ENCODE data around the gene FSTL4. TPM values are rescaled to one million over a fixed set of nuclear protein-coding genes. Genes with fewer than 3 reads are reported as not detected.

The FSTL4 gene
- polyA plus RNA-seq, 1 donor from 2014 or later = 0.57 TPM

GRCh38 chr5:133246376-133247150, 365.8 kb downstream of the FSTL4 start:
- Histone ChIP-seq H3K36me3 (ENCODE audit: insufficient read depth, low read length) (no peaks in the 10 kb centered on the region), H4K20me1 (ENCODE audit: insufficient read depth) (no peaks in the 10 kb centered on the region), H3K27me3 (ENCODE audit: insufficient read depth, low read depth, low read length) (no peaks in the 10 kb centered on the region), H3K79me2 (replicated peaks; ENCODE audit: insufficient read depth, low read length) (no peaks in the 10 kb centered on the region), H3K9ac (ENCODE audit: low read length) (no peak overlapping the region), H3K4me2 (ENCODE audit: low read length) (no peak overlapping the region), H3K9me2 (ENCODE audit: insufficient read depth, low read length) (no peaks in the 10 kb centered on the region), H3K9me3 (ENCODE audit: low read length) (no peaks in the 10 kb centered on the region), H3F3A (ENCODE audit: insufficient read depth, low read length, poor library complexity, severe bottlenecking) (no peaks in the 10 kb centered on the region), H2AFZ (ENCODE audit: low read depth, low read length) (no peak overlapping the region), H3K27ac (ENCODE audit: low read length) (no peak overlapping the region), H3K4me3 (ENCODE audit: low read length) (no peak overlapping the region)
- no peak for TF ChIP-seq EZH2 (IDR thresholded peaks at IDR 0.05; ENCODE audit: borderline replicate concordance, insufficient read depth, low read length, poor library complexity, severe bottlenecking)
- TF ChIP-seq SMC3 (conservative IDR thresholded peaks at IDR 0.05; ENCODE audit: poor library complexity) = no peak
- no peak for TF ChIP-seq EP300 (conservative IDR thresholded peaks at IDR 0.05; ENCODE audit: poor library complexity, severe bottlenecking)

- no peaks in the 10 kb centered on the region for H3K27me3 ChIP-seq (ENCODE audit: insufficient read depth, low read depth, low read length)
- H4K20me1 ChIP-seq (ENCODE audit: insufficient read depth) = no peaks in the 10 kb centered on the region
- H3K4me3 ChIP-seq (ENCODE audit: low read length) = no peak overlapping the region
- H3K36me3 ChIP-seq (ENCODE audit: insufficient read depth, low read length) = no peaks in the 10 kb centered on the region
- no peaks in the 10 kb centered on the region for H3F3A ChIP-seq (ENCODE audit: insufficient read depth, low read length, poor library complexity, severe bottlenecking)
- H3K79me2 ChIP-seq (replicated peaks; ENCODE audit: insufficient read depth, low read length) = no peaks in the 10 kb centered on the region
- H2AFZ ChIP-seq (ENCODE audit: low read depth, low read length) = no peak overlapping the region
- H3K4me2 ChIP-seq (ENCODE audit: low read length) = no peak overlapping the region
- no peaks in the 10 kb centered on the region for H3K9me2 ChIP-seq (ENCODE audit: insufficient read depth, low read length)
- H3K27ac ChIP-seq (ENCODE audit: low read length) = no peak overlapping the region
- H3K9ac ChIP-seq (ENCODE audit: low read length) = no peak overlapping the region
- H3K9me3 ChIP-seq (ENCODE audit: low read length) = no peaks in the 10 kb centered on the region
- TF ChIP-seq EZH2 (IDR thresholded peaks at IDR 0.05; ENCODE audit: borderline replicate concordance, insufficient read depth, low read length, poor library complexity, severe bottlenecking) (no peak), REST (IDR thresholded peaks at IDR 0.05; ENCODE audit: borderline replicate concordance) (no peak), EP300 (conservative IDR thresholded peaks at IDR 0.05; ENCODE audit: poor library complexity, severe bottlenecking) (no peak), POLR2AphosphoS5 (IDR thresholded peaks at IDR 0.05) (no peak), RAD21 (conservative IDR thresholded peaks at IDR 0.05) (no peak), MXI1 (conservative IDR thresholded peaks at IDR 0.05; ENCODE audit: poor library complexity, severe bottlenecking) (no peak), TAF1 (IDR thresholded peaks at IDR 0.05; ENCODE audit: low read depth) (no peak), CTCF (IDR thresholded peaks at IDR 0.05; ENCODE audit: poor library complexity, severe bottlenecking) (no peak), SMC3 (conservative IDR thresholded peaks at IDR 0.05; ENCODE audit: poor library complexity) (no peak)
These were observed 366.3 kb downstream of the FSTL4 start for GRCh38 chr5:133246053-133246370.

All from neural cell (in vitro differentiated cells).